Neural progenitor cell (in vitro differentiated cells): ENCODE data around the gene SMYD3. TPM values are rescaled to one million over a fixed set of nuclear protein-coding genes. Genes with fewer than 3 reads are reported as not detected.

Experiments used
- DNase-seq: peaks from one replicate; pipeline ENCODE4 v3.0.0-alpha.2; 2016; ENCODE audit warnings: low spot score
- H2AFZ ChIP-seq: fragments of 200-600 bp; sonication (generic); replicated peaks from 2 replicates; pipeline ENCODE4 v1.6.1; 2016; ENCODE audit warnings: antibody characterized with exemption
- H3F3A ChIP-seq: fragments of 200-600 bp; sonication (generic); 2 replicates; pipeline ENCODE4 v1.6.1; 2016; ENCODE audit warnings: antibody characterized with exemption, low read depth
- H3K27ac ChIP-seq: fragments of 200-600 bp; sonication (generic); 2 replicates; pipeline ENCODE4 v1.5.1; 2016; ENCODE audit warnings: mild to moderate bottlenecking
- H3K27me3 ChIP-seq: fragments of 200-600 bp; sonication (generic); 2 replicates; pipeline ENCODE4 v1.6.1; 2016; ENCODE audit warnings: mild to moderate bottlenecking, moderate library complexity
- H3K36me3 ChIP-seq: fragments of 200-600 bp; sonication (generic); 2 replicates; pipeline ENCODE4 v1.5.1; 2016
- H3K4me1 ChIP-seq: fragments of 200-600 bp; sonication (generic); 2 replicates; pipeline ENCODE4 v1.6.1; 2016; ENCODE audit warnings: mixed run types
- H3K4me2 ChIP-seq: fragments of 200-600 bp; sonication (generic); 2 replicates; pipeline ENCODE4 v1.6.1; 2016
- H3K4me3 ChIP-seq: fragments of 200-600 bp; sonication (generic); 2 replicates; pipeline ENCODE4 v1.5.1; 2016
- H3K79me2 ChIP-seq: fragments of 200-600 bp; sonication (generic); 2 replicates; pipeline ENCODE4 v1.6.1; 2016; ENCODE audit warnings: low read depth
- H3K9ac ChIP-seq: fragments of 200-600 bp; sonication (generic); 2 replicates; pipeline ENCODE4 v1.6.1; 2016
- H3K9me3 ChIP-seq: fragments of 200-600 bp; sonication (generic); 2 replicates; pipeline ENCODE4 v1.5.1; 2016; ENCODE audit warnings: low read depth
- H4K20me1 ChIP-seq: fragments of 200-600 bp; sonication (generic); 2 replicates; pipeline ENCODE4 v1.6.1; 2016; ENCODE audit warnings: low read depth
- H3K27ac Mint-ChIP-seq: 3 replicates; pipeline ENCODE4 v1.8.0; 2021; ENCODE audit warnings: mixed read lengths
- H3K27me3 Mint-ChIP-seq: 2 replicates; pipeline ENCODE4 v1.8.0; 2022; ENCODE audit warnings: low read depth, mild to moderate bottlenecking, inconsistent platforms, moderate library complexity, mixed read lengths; ENCODE audit not compliant: insufficient read depth
- H3K36me3 Mint-ChIP-seq: 3 replicates; pipeline ENCODE4 v1.8.0; 2021; ENCODE audit warnings: mixed read lengths
- H3K4me1 Mint-ChIP-seq: 3 replicates; pipeline ENCODE4 v1.8.0; 2021; ENCODE audit warnings: mixed read lengths
- H3K4me3 Mint-ChIP-seq: 3 replicates; pipeline ENCODE4 v1.8.0; 2021; ENCODE audit warnings: mild to moderate bottlenecking, moderate library complexity, mixed read lengths
- H3K9me3 Mint-ChIP-seq: 3 replicates; pipeline ENCODE4 v1.8.0; 2020; ENCODE audit warnings: mixed read lengths
- EZH2 ChIP-seq: fragments of 200-600 bp; sonication (generic); IDR thresholded peaks from 2 replicates; pipeline ENCODE4 v1.6.1; 2017; ENCODE audit warnings: antibody characterized with exemption, mild to moderate bottlenecking, moderate library complexity
- EZH2phosphoT487 ChIP-seq: fragments of 200-600 bp; sonication (generic); IDR thresholded peaks from 2 replicates; pipeline ENCODE4 v1.6.1; 2017; ENCODE audit warnings: antibody characterized with exemption
- total RNA-seq: library from RNA; depleted of rRNA; stranded (reverse); fragments of >200 nt; gene quantifications from 2 replicates; pipeline ENCODE4 v1.2.3, GENCODE V29; 2015; ENCODE audit warnings: low replicate concordance
- TF ChIP-seq, protein P1 (sequence below): fragments of 200-600 bp; sonication (generic); IDR thresholded peaks from 2 replicates; pipeline ENCODE4 v1.5.1; 2017; ENCODE audit warnings: antibody characterized with exemption, mild to moderate bottlenecking

The SMYD3 gene
- total RNA-seq, 1 donor from 2014 or later: 43.2 TPM

- H3K4me1 ChIP-seq: peaks cover 30% of the 10 kb centered on the region
- no peak overlapping the region for H3K27ac ChIP-seq
- H3K9me3 Mint-ChIP-seq: no peaks in the 10 kb centered on the region
Measured at GRCh38 chr1:246306415-246307037, 200.6 kb downstream of the SMYD3 start.

DNA sequence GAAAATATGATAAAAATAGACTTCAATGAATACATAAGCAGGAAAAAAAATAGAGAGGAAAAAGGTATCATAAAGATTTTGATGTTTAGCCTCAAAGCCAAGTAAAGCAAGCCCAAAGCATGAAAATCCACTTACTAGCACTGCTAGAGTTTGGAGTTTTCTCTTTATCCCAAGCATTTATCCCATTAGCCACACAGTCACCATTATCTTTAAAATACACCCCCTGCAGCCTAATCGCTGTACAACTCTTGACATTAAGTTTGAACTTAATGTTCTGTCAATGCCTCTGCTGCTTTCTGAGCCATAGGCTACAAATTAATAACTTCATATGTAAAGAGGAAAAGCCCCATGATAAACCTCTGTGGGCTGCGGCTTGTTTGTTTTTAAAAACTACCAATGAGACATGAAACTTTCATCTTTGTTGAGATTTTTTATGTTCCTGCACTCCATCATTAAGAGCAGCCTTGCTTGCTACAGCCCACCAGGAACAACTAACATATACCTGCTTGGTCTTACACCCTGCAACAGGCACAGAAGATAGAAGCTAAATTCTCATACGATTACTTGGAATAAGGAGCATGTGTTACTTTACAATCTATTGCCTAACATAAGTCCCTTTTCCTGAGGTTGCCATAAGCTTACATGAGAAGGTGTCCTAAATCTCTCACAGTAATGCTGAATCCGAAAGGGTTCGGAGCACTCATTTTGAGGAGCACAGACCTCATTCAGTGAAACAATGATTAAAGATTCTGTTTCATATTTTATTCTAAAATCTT lies 202.4 kb downstream of the SMYD3 start:
- H3K9ac ChIP-seq: no peak overlapping the region
- H3K27ac ChIP-seq: no peak overlapping the region
- no peaks in the 10 kb centered on the region for H3F3A ChIP-seq
- H4K20me1 ChIP-seq: peaks cover 4% of the 10 kb centered on the region
- H3K9me3 ChIP-seq: no peaks in the 10 kb centered on the region
- TF ChIP-seq EZH2 (no peak), EZH2phosphoT487 (no peak)
- TF ChIP-seq, protein P1, sequence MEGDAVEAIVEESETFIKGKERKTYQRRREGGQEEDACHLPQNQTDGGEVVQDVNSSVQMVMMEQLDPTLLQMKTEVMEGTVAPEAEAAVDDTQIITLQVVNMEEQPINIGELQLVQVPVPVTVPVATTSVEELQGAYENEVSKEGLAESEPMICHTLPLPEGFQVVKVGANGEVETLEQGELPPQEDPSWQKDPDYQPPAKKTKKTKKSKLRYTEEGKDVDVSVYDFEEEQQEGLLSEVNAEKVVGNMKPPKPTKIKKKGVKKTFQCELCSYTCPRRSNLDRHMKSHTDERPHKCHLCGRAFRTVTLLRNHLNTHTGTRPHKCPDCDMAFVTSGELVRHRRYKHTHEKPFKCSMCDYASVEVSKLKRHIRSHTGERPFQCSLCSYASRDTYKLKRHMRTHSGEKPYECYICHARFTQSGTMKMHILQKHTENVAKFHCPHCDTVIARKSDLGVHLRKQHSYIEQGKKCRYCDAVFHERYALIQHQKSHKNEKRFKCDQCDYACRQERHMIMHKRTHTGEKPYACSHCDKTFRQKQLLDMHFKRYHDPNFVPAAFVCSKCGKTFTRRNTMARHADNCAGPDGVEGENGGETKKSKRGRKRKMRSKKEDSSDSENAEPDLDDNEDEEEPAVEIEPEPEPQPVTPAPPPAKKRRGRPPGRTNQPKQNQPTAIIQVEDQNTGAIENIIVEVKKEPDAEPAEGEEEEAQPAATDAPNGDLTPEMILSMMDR: no peak
- H3K36me3 ChIP-seq: no peaks in the 10 kb centered on the region
- peaks cover 23% of the 10 kb centered on the region for H3K4me1 ChIP-seq
- H2AFZ ChIP-seq: no peak overlapping the region
- Mint-ChIP-seq H3K36me3 (peaks cover 2% of the 10 kb centered on the region), H3K4me3 (no peak overlapping the region), H3K4me1 (peaks cover 58% of the 10 kb centered on the region), H3K27ac (no peak overlapping the region), H3K9me3 (no peaks in the 10 kb centered on the region), H3K27me3 (peaks cover 5% of the 10 kb centered on the region)
- no peaks in the 10 kb centered on the region for H3K27me3 ChIP-seq
- no peak overlapping the region for H3K4me3 ChIP-seq
- no peak overlapping the region for H3K4me2 ChIP-seq
- H3K79me2 ChIP-seq: no peaks in the 10 kb centered on the region
- DNase-seq: no peak

More at GRCh38 chr1:246306415-246307037, 200.6 kb downstream of the SMYD3 start:
- H3K9ac ChIP-seq: no peak overlapping the region
- Mint-ChIP-seq H3K4me1 (peaks cover 58% of the 10 kb centered on the region), H3K36me3 (peaks cover 2% of the 10 kb centered on the region), H3K27ac (no peak overlapping the region), H3K27me3 (peaks cover 10% of the 10 kb centered on the region), H3K4me3 (no peak overlapping the region)
- DNase-seq: peak; percentile 26
- H3K27me3 ChIP-seq: no peaks in the 10 kb centered on the region
- no peak overlapping the region for H3K4me2 ChIP-seq
- no peaks in the 10 kb centered on the region for H3F3A ChIP-seq
- no peaks in the 10 kb centered on the region for H3K79me2 ChIP-seq
- H3K36me3 ChIP-seq: no peaks in the 10 kb centered on the region
- H3K4me3 ChIP-seq: no peak overlapping the region
- H3K9me3 ChIP-seq: no peaks in the 10 kb centered on the region
- no peak overlapping the region for H2AFZ ChIP-seq
- peaks cover 4% of the 10 kb centered on the region for H4K20me1 ChIP-seq
- TF ChIP-seq, protein P1: no peak
- no peak for TF ChIP-seq EZH2

- Histone ChIP-seq H3K4me3 (no peak overlapping the region), H3K27ac (no peak overlapping the region), H3F3A (no peaks in the 10 kb centered on the region), H3K79me2 (no peaks in the 10 kb centered on the region), H3K9me3 (no peaks in the 10 kb centered on the region), H3K36me3 (no peaks in the 10 kb centered on the region), H2AFZ (no peak overlapping the region), H4K20me1 (peaks cover 4% of the 10 kb centered on the region), H3K4me2 (no peak overlapping the region), H3K9ac (no peak overlapping the region), H3K27me3 (no peaks in the 10 kb centered on the region), H3K4me1 (peaks cover 16% of the 10 kb centered on the region)
- peaks cover 48% of the 10 kb centered on the region for H3K4me1 Mint-ChIP-seq
- peaks cover 5% of the 10 kb centered on the region for H3K27me3 Mint-ChIP-seq
- H3K27ac Mint-ChIP-seq: no peak overlapping the region
- TF ChIP-seq, protein P1: no peak
- TF ChIP-seq EZH2phosphoT487 (no peak), EZH2 (no peak)
- peak; percentile 25 for DNase-seq
- no peak overlapping the region for H3K4me3 Mint-ChIP-seq
- peaks cover 2% of the 10 kb centered on the region for H3K36me3 Mint-ChIP-seq
- H3K9me3 Mint-ChIP-seq: no peaks in the 10 kb centered on the region
Measured at GRCh38 chr1:246302711-246303317, 204.3 kb downstream of the SMYD3 start.
